HL-60 (cell line): Measurements from ENCODE around the gene AIG1.

Experiments
- DNase-seq, 2 experiments: peaks; one replicate each; pipeline ENCODE4 v3.0.0-alpha.2; 2010 to 2020; ENCODE audit warnings: low read depth in 1 of 2, low spot score in 1 of 2
- H3K27ac ChIP-seq: fragments of 250-450 bp; sonication (Bioruptor Pico); replicated peaks from 2 replicates; pipeline ENCODE4 v1.5.1; 2020; ENCODE audit warnings: mild to moderate bottlenecking, moderate library complexity
- H3K27me3 ChIP-seq: fragments of 250-450 bp; sonication (Bioruptor Pico); 2 replicates; pipeline ENCODE4 v1.5.1; 2021; ENCODE audit warnings: mild to moderate bottlenecking, moderate library complexity; ENCODE audit not compliant: insufficient read depth, poor library complexity, severe bottlenecking
- H3K4me3 ChIP-seq: replicated peaks from 2 replicates; pipeline ENCODE4 v1.5.1; 2011; ENCODE audit warnings: mild to moderate bottlenecking, control low read depth, low read length; ENCODE audit not compliant: insufficient read depth
- CTCF ChIP-seq: IDR thresholded peaks from one replicate; pipeline ENCODE4 v1.5.1; 2011; ENCODE audit warnings: low read length, control low read depth, inconsistent platforms; ENCODE audit not compliant: insufficient read depth
- GABPA ChIP-seq: IDR thresholded peaks from 2 replicates; pipeline ENCODE4 v1.6.1; 2012; ENCODE audit warnings: low read depth
- POLR2AphosphoS5 ChIP-seq: IDR thresholded peaks from 2 replicates; pipeline ENCODE4 v1.6.1; 2012; ENCODE audit warnings: low read depth
- SPI1 ChIP-seq: IDR thresholded peaks from 2 replicates; pipeline ENCODE4 v1.6.1; 2012; ENCODE audit warnings: low read depth, mild to moderate bottlenecking, borderline replicate concordance
- TF ChIP-seq, protein P1 (sequence below): IDR thresholded peaks from 2 replicates; pipeline ENCODE4 v1.6.1; 2012; ENCODE audit warnings: low read depth; ENCODE audit not compliant: insufficient replicate concordance

Gene AIG1

DNA sequence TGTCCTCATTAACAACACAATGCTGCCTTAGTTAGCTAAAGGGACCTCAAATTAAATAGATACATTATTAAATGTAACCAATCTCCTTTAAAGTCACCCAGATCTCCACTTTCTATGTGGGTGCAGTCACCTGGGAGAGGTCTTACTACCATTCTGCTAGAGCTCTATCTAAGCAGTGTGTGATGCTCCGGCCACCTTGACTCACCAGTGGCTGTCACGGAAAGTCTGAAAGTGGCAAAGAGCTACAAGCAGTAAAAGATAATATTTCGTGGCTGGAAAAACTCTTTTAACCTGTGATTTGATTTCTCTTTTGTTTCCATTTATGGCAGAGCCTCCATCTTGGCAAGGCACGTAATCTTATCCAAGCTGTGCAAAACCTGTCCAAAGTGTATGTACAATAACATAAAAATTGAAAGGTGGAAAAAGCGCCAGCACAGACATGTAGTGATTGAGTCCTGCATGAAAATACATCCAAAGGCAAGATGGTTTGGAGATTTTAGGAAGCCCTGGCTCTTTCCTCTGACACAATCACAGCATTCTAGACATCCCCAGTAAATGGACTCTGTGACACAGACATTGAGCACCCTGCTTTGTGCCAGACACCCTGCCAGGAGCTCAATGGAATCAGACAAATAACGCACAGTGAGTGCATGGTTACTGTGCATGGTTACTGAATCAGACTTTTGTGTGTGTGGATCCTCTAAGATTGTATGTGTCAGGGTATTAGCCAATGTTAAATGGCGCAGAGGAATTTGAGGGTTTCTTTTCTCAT, 273.2 kb downstream of the AIG1 start:
- no peak for DNase-seq
- Histone ChIP-seq H3K27me3 (no peaks in the 10 kb centered on the region), H3K4me3 (no peak overlapping the region), H3K27ac (no peak overlapping the region)
- TF ChIP-seq, protein P1, sequence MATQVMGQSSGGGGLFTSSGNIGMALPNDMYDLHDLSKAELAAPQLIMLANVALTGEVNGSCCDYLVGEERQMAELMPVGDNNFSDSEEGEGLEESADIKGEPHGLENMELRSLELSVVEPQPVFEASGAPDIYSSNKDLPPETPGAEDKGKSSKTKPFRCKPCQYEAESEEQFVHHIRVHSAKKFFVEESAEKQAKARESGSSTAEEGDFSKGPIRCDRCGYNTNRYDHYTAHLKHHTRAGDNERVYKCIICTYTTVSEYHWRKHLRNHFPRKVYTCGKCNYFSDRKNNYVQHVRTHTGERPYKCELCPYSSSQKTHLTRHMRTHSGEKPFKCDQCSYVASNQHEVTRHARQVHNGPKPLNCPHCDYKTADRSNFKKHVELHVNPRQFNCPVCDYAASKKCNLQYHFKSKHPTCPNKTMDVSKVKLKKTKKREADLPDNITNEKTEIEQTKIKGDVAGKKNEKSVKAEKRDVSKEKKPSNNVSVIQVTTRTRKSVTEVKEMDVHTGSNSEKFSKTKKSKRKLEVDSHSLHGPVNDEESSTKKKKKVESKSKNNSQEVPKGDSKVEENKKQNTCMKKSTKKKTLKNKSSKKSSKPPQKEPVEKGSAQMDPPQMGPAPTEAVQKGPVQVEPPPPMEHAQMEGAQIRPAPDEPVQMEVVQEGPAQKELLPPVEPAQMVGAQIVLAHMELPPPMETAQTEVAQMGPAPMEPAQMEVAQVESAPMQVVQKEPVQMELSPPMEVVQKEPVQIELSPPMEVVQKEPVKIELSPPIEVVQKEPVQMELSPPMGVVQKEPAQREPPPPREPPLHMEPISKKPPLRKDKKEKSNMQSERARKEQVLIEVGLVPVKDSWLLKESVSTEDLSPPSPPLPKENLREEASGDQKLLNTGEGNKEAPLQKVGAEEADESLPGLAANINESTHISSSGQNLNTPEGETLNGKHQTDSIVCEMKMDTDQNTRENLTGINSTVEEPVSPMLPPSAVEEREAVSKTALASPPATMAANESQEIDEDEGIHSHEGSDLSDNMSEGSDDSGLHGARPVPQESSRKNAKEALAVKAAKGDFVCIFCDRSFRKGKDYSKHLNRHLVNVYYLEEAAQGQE: no peak
- no peak for TF ChIP-seq SPI1
- no peak for TF ChIP-seq CTCF
- no peak for TF ChIP-seq GABPA
- no peak for TF ChIP-seq POLR2AphosphoS5

GRCh38 chr6:143335865-143336264, 275.2 kb downstream of the AIG1 start:
- no peak for TF ChIP-seq CTCF
- no peak for TF ChIP-seq GABPA
- no peak for TF ChIP-seq POLR2AphosphoS5
- no peak for TF ChIP-seq SPI1
- TF ChIP-seq, protein P1: no peak
- H3K27ac ChIP-seq: no peak overlapping the region
- no peaks in the 10 kb centered on the region for H3K27me3 ChIP-seq
- DNase-seq: no peak
- H3K4me3 ChIP-seq: no peak overlapping the region

DNA sequence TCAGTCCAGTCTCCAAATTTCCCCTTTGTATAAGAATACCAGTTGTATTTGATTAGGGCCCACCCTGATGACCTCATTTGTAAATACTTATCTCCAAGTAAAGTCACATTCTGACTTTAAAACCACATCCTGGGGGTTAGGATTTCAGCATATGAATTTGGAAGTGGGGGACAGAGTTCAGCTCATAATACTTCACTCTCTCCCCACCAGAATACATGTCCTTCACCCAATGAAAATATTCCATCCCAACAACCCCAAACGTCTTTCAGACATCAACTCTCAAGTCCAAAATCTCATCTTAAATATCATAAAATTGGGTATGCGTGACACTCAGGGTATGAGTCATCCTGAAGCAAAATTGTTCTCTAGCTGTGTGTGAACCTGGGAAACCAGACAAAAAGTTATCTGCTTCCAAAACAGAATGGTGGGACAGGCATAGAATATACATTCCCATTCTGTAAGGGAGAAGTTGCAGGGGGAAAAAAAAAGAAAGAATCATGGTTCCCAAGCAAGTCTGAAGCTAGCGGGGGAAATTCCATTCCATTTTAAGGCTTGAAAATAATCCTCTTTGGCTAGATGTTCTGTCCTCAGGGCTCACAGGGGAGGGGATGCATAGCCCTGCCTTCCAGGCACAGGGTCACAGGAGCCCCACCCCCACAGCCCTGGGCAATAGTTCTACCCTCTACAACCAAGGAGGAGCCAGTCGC, 275.9 kb downstream of the AIG1 start:
- Histone ChIP-seq H3K4me3 (no peak overlapping the region), H3K27ac (no peak overlapping the region), H3K27me3 (no peaks in the 10 kb centered on the region)
- no peak for DNase-seq
- TF ChIP-seq POLR2AphosphoS5: no peak
- TF ChIP-seq, protein P1: no peak
- TF ChIP-seq CTCF: no peak
- no peak for TF ChIP-seq SPI1
- TF ChIP-seq GABPA: no peak
